NCI-H146 treated with DMSO at 0.1 percent for 48 hours (cell line): ENCODE results near the gene HERPUD1.

Experiments
- DNase-seq: peaks from one replicate; lab custom pipeline; 2025; ENCODE audit not compliant: unreplicated experiment; lab: John Stamatoyannopoulos, UW

Gene HERPUD1

DNA sequence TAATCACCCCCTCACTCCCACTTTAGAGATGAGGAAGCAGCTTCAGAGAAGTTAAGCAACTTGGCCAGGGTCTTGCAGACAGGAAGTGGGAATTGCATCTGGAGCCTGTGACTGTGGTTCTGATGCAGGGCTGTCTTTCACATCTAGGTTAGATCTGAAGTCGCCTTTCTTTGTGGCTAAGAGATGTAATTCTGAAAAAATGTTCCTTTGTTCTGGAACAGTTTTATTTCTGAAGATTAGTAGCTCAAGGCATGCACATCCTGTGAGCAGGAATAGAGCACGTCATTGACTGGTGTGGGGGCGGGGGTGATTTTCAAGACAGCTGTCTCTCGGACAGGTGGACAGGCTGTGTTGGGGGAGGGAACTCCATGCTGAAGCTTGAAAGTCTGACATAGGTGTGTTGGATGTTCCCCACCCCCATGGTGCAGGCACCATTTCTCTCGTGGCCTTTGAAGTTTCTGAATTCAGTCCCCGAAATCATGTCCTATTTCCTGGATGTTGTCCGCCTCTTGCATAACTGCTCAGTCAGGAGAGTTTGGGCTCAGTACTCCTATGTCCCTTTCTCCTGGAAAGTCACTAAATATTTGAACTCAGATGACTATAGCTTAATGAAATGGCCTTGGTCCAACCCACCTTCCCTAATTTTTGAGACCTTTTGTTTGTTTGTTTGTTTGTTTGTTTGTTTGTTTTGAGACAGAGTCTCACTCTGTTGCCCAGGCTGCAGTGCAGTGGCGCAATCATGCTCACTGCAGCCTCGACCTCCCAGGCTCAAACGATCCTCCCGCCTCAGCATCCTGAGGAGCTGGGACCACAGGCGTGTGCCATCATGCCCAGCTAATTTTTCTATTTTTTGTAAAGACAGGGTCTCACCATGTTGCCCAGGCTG is 21.0 kb upstream of the HERPUD1 start:
- DNase-seq, result no peak

DNA sequence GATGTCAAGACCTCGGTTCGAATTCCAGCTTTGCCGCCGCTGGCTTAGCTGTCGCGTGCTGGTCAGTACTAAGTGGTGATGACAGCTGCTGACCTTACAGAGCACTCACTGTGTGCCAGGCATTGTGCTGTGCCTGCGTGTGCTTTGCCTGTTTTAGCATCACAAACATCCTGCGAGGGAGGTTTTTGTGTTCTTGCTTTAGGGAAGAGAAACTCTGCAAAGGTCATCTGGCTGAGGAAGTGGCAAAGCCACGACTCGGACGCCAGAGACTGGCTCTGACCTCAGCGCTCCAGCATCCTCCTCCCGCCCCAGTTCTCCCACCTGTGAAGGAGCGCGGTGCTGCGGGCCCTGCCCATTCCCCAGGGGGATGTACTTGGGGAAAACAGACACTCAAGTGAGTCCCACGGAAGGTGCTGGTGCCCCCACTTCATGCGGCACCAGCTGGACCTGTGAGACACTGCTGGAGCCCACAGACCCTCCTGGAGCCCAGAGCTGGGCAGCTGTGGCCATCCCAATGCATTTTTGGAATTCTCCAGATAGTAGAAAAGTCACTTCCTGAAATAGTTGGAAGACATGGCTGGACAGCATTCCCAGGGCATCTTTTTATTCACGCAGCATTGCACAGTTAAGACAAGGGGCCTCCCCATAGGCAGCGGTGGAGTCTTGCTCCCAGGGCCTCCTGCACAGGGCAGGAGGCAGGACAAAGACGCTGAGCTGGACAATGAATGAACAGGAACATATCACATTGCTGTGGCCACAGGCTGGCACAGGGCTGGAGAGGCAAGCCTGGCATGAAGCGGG is 20.0 kb upstream of the HERPUD1 start:
- DNase-seq, result no peak

DNA sequence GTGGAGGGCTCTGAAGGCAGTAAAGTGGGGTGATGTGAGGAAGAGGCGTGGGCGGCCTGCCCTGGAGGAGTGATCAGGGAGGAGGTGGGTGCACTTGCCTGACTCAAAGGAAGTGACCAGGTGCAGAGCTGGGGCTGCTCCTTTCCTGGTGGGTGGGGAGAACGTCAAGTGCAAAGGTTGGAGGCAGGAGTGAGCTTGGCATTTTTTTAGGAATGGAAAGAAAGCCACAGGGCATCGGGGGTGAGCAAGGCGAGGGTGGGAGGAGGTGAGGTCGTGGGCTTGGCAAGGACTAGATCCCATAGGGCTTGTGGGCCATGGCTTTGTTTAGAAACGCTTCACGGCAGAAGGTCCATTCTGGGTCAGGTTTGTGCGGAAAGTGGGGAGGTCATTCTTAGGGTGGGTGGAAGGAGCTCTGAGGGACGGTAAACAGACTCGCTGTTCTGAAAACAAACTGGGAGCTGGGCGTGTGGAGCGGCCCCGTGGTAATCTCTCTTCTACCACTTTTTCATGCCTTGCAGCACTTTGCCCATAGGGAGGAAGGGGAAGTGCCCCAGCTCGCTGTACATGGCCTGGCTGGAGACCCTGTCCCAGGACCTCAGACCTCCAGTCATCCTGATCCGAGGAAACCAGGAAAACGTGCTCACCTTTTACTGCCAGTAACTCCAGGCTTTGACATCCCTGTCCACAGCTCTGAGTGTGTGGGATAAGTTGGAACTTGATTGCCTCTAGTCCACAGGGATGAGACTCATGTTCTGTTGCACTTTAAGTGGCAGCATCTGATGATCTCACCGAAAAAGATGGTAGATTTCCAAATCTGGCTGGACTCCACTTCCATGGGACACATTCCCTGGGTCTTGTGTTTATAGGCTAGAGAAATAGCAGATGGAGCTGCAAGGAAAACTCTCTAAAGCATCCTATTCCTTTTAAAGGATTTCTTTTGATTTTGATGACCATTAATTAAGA is 18.9 kb upstream of the HERPUD1 start:
- DNase-seq, result no peak

DNA sequence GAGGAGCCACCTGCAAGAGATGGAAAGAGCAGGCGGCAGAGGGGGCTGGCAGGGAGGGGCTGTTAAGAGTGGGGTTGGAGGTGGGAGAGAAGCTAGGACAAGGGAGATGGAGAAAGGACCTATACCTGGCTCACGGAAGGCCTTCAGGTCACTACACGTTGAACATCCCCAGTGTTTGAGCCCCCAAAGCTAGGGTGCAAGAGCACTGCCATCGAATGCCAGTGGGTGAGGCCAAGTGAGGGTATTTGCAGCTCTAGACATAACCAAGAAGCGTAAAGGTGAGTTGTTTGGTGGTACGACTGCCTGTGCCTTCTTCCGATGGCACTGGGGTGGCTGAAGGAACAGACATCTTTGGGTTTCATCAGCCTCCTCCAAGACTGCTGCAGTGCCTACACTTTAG is 17.0 kb upstream of the HERPUD1 start:
- DNase-seq, result no peak

DNA sequence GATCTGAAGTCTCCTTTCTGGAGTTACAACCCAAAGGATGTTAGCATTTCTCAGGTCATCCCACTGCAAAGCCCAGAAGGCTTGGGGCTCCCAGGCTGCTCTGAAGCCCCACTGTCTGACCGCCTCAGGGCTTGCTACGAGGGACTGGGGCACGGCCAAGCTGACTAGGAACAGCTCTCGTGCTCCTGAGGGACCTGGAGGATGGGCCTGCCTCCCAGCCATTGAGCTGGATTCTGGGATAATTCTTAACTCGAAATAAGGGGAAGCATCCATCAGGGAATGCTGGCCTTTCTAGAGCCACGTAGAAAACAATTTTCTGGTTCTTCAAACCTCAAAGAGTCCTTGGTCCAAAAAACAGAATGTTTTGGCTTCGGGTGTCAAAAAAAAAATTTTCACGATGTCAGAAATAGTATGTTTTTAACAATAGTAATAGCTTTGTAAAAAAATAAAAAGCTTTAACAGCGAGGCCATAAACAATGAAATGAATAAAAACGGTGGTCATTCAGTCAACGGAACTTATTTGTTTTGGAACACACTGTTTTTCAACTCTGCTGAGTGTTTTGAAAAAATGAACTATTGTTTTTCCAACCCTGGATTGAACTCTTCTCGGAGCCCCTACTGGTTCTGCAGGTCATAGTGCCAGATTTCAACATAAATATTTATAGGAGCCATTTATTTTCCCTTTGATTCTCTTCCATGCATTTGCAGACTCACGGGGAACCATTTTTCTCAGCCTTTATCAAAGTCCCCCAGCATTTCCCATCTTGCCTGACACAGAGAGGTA is 16.4 kb upstream of the HERPUD1 start:
- DNase-seq, result no peak

DNA sequence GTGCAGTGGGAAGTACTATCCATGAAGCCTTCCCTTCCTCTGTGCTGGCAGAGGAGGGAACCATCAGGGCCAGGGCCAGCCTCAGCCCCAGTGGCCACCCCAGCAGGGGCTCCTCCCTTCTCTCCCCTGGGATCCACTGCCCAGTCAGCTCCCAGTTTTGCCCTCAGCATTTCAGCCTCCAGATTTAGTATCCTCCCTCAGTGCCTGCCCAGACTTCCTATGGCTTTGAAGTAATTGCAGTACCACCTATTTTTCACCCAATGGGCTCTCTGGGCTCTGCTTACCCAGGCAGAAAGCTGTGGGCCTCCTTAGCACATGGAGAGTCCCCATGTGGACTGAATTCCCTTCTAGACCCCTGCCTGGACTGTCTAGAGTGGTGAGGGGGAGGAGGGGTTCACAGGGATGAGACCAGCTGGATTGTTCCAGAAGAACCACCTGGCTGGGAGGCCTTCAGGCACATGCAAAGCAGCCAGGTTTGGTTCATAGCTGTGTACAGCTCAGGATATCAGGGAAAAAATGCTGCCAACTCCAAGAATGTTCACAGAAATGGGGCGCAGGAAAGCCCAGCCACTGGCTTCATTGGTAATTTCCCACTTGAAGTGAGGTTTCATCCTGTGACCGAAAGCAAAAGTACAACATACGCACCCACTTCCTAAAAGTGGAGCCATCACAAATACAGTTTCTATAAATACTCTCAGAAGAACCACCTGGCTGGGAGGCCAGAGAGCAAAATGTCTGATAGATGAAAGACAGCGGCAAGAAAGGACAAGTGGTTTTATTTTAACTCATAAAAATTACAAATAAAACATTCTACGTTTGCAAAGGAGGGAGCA is 15.2 kb upstream of the HERPUD1 start:
- DNase-seq, result no peak

DNA sequence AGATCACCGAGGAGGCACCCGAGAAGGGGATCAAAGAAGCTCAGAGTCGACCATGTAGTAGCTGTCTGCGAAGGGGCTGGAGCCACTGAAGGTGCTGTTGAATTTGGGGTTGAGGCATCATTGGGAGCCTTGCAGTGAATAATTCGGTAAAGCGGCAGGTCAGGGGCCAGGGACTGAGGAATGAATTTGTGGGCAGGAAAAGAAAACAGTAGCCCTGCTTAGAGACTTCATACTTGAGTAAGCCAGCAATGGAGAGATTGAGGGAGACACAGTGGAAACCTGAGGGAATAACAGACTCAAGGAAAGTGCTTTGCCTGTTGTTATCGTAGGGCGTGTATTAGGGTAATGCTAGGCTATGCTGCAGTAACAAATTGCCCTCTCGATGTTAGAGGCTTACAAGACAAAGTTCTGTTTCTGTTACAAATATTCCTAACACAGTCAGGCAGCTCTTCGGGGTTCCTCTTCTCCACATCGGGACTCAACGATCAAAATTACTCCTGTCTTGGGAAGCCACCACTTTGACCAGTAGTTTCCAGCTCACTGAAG is 13.4 kb upstream of the HERPUD1 start:
- DNase-seq, result no peak

DNA sequence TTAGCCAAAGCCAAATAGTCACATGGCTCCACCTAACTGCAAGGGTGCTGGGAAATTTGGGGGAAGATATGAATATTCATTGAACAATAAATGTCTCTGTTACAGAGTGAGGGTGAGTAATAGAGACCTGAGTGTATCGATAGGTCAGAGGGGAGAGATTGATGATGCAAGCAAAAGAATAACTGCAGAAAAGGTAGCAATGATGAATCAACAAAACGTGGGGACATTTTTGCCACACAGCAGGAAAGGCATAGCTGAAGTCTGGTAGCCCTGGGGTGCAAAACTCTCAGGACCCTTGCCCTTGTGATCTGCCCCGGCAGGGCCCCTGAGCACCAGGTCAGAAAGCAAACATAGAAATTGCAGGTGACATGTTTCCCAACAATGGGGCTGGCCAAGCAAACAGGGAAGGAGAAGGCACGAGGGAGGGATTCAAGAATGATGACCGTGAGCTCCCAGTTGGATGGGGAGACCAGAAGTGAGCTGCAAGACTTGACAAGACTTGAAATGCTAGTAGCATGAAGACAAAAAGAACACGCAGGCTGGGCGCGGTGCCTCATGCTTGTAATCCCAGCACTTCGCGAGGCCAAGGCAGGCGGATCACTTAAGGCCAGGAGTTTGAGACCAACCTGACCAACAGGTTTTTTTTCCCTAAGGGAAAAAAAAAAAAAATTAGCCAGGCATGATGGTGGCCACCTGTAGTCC is 12.7 kb upstream of the HERPUD1 start:
- peak; percentile 12 for DNase-seq

DNA sequence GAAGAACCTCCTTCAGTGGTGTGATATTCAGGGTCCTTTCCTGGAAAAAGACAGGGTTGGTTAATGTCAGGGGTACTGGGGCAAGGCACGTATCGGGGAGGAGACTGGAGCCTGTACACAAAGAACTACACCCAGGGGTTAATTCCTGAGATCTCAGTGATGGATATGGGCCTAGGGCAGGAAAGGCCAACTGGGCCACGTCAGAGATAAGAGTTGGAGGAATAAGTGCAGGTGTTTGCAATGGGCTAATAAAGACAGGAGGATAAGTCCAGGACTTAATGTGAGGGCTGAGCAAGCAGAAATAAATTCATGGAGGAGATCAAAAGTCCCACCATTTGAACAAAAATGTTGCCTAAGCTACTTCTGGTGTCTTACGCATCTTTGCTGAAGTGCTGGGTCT is 10.4 kb upstream of the HERPUD1 start:
- no peak for DNase-seq

DNA sequence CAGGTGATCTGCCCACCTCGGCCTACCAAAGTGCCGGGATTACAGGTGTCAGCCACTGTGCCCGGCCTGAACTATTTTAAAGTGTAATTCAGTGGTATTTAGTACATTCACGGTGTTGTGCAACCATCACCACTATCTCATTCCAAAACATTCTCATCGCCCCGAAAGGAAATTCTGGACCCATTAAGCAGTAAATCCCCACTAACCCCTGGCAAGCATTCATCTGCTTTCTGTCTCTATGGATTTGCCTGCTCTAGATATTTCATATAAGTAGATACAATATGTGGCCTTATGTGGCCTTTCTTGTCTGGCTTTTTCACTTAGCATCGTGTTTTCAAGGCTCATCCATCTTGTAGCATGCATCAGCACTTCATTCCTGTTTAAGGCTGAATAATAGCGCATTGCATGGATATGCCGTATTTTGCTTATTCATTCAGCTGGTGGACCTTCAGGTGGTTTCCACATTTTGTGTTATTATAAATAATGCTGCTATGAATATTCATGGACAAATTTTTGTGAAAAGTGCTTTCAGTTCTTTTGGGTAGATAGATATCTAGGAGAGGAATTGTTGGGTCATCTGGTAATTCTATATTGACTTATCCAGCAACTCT is 8.4 kb upstream of the HERPUD1 start:
- DNase-seq, result no peak

DNA sequence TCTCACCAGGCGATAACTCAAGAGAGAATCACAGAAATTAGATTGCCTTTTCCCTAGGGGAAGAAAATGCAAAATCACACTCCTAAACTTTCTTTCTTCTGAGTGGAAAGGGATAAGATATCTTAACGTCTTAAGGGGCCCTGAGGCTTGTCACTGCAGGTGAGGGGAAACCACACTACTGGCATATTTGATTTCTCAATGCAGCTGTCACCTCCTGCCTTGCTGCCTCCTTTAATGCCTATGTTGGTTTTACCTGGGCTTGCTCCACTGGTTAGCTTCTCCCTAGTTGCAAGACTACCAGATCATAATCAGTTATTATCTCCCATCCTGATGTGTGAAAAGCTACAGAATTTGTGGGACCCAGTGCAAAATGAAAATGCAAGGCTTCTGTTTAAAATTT is 4.5 kb upstream of the HERPUD1 start:
- no peak for DNase-seq

DNA sequence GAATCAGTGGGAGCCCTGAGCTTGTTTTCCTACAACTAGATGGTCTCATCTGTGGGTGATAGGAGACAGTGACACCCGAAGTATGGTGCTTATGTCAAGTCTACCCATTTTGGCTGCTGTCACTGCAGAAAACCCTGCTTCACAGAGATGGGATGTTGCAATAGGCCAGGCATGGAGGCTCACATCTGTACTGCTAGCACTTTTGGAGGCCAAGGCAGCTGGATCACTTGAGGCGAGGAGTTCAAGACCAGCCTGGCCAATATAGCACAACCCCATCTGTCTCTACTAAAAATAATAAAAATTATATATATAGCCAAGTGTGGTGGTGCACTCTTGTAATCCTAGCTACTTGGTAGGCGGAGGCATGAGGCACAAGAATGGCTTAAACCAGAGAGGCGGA is 2.3 kb upstream of the HERPUD1 start:
- no peak for DNase-seq

DNA sequence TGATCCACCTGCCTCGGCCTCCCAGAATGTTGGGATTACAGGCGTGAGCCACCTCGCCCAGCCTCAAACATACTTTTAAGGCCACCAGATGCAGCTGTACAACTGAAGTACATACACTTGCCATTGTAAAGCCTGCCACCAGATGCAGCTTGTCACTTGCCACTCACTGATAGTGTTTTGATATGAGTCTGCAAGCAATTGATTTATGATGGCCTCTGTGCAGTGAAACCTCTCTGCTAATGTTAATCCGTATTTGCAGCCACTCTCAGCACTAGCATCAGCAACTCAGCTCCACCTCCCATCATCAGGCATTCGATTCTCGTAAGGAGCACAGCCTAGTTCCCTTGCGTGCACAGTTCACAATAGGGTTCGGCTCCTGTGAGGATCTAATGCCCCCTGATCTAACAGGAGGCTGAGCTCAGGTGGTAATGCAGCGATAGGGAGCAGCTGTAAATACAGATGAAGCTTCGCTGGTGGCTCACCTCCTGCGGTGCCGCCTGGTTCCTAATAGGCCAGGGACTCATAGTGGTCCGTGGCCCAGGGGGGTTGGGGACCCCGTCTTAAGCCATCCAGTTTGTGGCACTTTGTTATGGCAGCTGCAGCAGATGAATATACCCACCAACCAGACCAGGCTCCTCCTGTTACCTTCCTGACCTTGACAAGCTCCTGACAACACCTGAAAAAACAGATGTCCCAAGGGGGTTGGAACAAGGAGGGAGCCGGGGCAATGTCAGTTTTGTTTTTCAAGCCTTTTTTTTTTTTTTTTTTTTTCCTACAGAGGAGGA is 1.3 kb upstream of the HERPUD1 start:
- peak; percentile 32 for DNase-seq

DNA sequence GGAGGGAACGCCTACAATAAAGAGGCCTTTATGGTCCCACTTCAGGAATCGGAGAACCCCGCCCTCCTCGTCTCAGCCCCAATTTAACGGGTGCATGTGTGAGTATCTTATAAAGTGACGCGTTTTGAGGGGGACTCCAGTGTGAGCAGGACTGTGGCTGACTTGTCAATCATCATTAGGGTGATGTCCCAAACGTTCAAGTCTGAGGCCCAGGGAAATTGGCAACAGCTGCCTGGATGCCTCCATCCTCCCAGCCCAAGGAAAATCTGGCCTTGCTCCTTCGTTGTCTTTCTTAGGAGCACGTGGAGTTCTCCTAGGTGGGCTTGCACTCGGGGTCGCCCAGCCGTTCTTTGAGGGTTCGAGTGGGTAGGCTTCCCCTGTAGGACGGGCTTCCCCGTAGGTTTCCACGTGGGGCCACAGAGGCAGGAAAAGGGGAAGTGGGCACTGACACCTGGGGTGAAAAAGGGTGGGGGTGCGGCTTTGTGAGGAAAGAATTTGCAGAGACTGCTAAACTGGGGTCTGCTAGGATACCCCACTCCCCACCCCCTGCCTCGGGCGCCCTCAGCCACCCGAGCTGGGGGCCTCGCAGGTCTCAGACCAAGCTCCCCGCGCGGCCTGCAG is 561 bp upstream of the HERPUD1 start:
- no peak for DNase-seq

DNA sequence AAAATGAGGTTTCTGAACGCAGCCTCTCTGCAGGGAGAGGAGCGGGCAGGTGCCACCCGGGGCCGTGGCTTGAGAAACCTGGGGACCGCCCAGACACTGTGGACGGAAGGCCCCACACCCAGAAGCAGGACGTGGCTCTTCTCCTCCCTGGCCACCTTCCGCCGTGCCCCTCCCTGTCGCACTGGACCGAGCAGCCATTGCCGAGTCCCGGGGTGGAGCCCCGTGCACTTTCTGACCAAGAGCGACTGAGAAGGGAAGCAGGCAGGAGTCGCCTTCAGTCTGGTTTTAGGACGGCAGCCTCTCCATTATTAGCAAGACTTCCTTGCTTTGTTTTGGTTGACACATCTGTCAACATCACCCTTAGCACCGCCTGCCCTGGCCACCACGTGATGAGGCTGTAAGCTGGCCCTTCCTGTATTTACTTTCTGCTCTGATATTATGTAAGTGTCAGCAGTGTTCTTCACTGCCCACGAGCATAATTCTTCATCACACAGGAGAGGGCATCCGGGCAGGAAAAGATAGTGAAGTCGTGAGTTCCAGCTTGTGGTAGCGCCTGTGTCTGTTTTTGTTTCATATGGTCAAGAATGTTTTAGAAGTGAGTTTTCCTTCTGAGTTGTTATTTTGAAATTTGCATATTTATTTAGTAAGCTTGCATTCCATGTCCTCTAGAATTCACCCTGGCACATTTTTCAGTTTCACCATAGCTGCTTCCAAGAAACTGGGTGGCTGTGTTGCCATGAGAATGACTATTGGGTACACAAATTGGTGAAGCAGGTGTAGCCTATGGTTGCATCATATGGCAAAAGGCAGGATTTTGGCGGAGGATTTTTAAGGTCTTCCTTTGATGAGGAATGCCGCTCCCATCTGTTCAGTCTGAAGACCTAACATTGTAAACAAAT is 1.0 kb downstream of the HERPUD1 start:
- peak; percentile 31 for DNase-seq
